Stimulated activated naive B cell treated with anti-CD40 and anti-IgM and Interleukin-4, amounts not matched to agents 10 μg/mL and 1 μg/mL and 100 μg/mL, for 72 hours (primary cell): ENCODE measurements around the gene ST3GAL3.

Source experiments
- ATAC-seq, 2 donors: fragments of 150-1000 bp; cut with Tn5 transposase; replicated peaks; 2 replicates each; pipeline ENCODE4 v1.10.0; 2021; ENCODE audit warnings: moderate library complexity in 1 of 2
- DNase-seq: peaks from one replicate; pipeline ENCODE4 v3.0.0; 2021
- H3K27ac Mint-ChIP-seq: one replicate; pipeline ENCODE4 v1.8.0; 2022; ENCODE audit warnings: mild to moderate bottlenecking, mixed read lengths
- H3K27me3 Mint-ChIP-seq, 2 donors: one replicate each; pipeline ENCODE4 v1.8.0; 2022; ENCODE audit warnings: mixed read lengths in 2 of 2
- H3K36me3 Mint-ChIP-seq, 2 donors: one replicate each; pipeline ENCODE4 v1.8.0; 2022; ENCODE audit warnings: mixed read lengths in 2 of 2, mild to moderate bottlenecking in 1 of 2
- H3K4me1 Mint-ChIP-seq, 2 donors: one replicate each; pipeline ENCODE4 v1.8.0; 2022; ENCODE audit warnings: mixed read lengths in 2 of 2, mild to moderate bottlenecking in 1 of 2
- H3K4me3 Mint-ChIP-seq, 2 donors: one replicate each; pipeline ENCODE4 v1.8.0; 2022; ENCODE audit warnings: mild to moderate bottlenecking in 2 of 2, mixed read lengths in 2 of 2, moderate library complexity in 1 of 2
- H3K9me3 Mint-ChIP-seq, 2 donors: one replicate each; pipeline ENCODE4 v1.8.0; 2022; ENCODE audit warnings: mixed read lengths in 2 of 2, mild to moderate bottlenecking in 1 of 2

ST3GAL3 gene

DNA sequence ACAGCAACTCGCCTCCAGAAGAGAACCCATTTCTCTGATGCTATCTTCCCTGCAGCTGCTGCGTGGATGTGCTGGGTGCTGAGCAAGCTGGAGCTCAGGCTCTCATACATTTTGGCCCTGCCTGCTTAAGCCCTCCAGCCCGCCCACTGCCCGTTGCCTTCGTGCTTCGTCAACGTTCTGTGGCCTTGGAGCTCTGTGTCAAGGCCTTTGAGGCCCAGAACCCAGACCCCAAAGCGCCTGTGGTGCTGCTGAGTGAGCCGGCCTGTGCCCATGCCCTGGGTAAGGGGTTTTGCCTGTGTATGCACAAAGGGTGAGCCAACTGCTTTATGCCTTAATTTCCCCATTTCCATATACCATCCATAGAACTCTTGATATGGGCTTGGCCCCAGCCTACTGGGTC lies 263.6 kb downstream of the ST3GAL3 start:
- H3K27me3 Mint-ChIP-seq: no peaks in the 10 kb centered on the region
- no peak for ATAC-seq
- no peaks in the 10 kb centered on the region for H3K9me3 Mint-ChIP-seq
- H3K4me3 Mint-ChIP-seq: peak overlapping the region; percentile 94 to 95
- DNase-seq: no peak
- H3K36me3 Mint-ChIP-seq: peaks cover 26 to 32% of the 10 kb centered on the region in 2 donors
- peak overlapping the region; percentile 94 for H3K27ac Mint-ChIP-seq
- H3K4me1 Mint-ChIP-seq: peaks cover 26 to 44% of the 10 kb centered on the region in 2 donors

DNA sequence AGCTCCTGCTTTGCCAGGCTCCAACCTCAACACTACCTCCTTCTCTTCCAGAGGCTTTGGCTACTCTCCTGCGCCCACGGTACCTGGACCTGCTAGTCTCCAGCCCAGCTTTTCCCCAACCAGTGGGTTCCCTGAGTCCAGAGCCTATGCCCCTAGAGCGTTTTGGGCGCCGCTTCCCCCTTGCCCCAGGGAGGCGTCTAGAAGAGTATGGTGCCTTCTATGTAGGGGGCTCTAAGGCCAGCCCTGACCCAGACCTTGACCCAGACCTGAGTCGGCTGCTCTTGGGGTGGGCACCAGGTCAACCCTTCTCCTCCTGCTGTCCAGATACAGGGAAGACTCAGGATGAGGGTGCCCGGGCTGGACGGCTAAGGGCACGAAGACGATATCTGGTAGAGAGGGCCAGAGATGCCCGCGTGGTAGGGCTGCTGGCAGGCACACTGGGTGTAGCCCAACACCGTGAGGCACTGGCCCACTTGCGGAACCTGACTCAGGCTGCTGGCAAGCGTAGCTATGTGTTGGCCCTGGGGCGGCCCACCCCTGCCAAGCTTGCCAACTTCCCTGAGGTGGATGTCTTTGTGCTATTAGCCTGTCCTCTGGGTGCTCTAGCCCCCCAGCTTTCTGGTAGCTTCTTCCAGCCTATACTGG lies 264.1 kb downstream of the ST3GAL3 start:
- ATAC-seq (no peak), DNase-seq (no peak)
- peaks cover 30 to 38% of the 10 kb centered on the region in 2 donors for H3K36me3 Mint-ChIP-seq
- H3K9me3 Mint-ChIP-seq: no peaks in the 10 kb centered on the region
- H3K4me1 Mint-ChIP-seq: peaks cover 29 to 50% of the 10 kb centered on the region in 2 donors
- no peak overlapping the region for H3K27ac Mint-ChIP-seq
- H3K4me3 Mint-ChIP-seq: peak overlapping the region; percentile 94 to 95
- no peaks in the 10 kb centered on the region for H3K27me3 Mint-ChIP-seq

- H3K9me3 Mint-ChIP-seq: no peaks in the 10 kb centered on the region
- H3K27ac Mint-ChIP-seq: peak overlapping the region; percentile 96
- H3K4me1 Mint-ChIP-seq: peaks cover 51 to 75% of the 10 kb centered on the region in 2 donors
- H3K4me3 Mint-ChIP-seq: peak overlapping the region; percentile 91 to 93
- H3K27me3 Mint-ChIP-seq: no peaks in the 10 kb centered on the region
- ATAC-seq: no peak
- peaks cover 37 to 45% of the 10 kb centered on the region in 2 donors for H3K36me3 Mint-ChIP-seq
- DNase-seq: no peak
Measured at GRCh38 chr1:43973981-43974442, 266.7 kb downstream of the ST3GAL3 start.

DNA sequence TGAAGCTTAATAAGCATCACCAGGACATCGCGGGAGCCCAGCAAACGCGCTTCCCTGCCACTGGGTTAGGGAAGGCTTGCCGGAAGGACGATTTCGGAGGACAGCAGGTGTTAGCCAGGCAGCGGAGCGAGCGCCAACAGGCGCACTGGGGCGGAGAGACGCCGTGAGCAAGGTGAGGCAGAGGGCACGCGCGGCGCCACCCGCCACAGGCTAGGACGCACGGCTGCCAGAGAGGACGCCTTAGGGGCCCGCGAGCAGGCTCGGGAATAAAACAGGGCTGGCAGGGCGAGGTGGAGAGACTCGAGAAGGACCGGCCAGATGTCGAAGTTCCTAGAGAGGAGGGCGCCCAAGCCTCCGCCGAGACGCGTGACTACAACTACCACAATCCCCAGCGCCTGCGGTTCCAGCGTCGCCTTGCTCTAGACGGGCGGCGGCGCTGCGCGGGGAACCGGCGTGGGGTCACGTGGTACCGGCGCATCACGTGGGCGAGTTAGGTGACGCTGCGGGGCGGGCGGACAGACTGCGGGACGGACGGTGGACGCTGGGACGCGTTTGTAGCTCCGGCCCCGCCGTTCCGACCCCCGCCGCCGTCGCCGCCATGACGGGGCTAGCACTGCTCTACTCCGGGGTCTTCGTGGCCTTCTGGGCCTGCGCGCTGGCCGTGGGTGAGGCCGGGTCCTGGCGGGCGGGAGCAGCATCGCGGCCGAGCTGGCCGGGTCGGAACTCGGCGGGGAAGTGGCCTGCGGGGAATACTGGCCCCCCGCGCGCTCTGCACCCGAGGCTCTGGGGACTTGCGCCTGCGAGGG lies 267.3 kb downstream of the ST3GAL3 start, which contains the start of gene ATP6V0B:
ATP6V0B (plus strand) TSS at position 518 of the 806 bp plus-strand sequence; CDS start at position 599, 81 bp downstream.
- Mint-ChIP-seq H3K27me3 (no peaks in the 10 kb centered on the region), H3K4me3 (peak within 1 kb of the TSS; percentile 91 to 93), H3K27ac (peak within 1 kb of the TSS; percentile 96), H3K36me3 (peaks cover 37 to 45% of the 10 kb centered on the region in 2 donors), H3K9me3 (no peaks in the 10 kb centered on the region), H3K4me1 (peaks cover 51 to 68% of the 10 kb centered on the region in 2 donors)
- ATAC-seq: peak; percentile 78 to 80
- peak; percentile 92 for DNase-seq

DNA sequence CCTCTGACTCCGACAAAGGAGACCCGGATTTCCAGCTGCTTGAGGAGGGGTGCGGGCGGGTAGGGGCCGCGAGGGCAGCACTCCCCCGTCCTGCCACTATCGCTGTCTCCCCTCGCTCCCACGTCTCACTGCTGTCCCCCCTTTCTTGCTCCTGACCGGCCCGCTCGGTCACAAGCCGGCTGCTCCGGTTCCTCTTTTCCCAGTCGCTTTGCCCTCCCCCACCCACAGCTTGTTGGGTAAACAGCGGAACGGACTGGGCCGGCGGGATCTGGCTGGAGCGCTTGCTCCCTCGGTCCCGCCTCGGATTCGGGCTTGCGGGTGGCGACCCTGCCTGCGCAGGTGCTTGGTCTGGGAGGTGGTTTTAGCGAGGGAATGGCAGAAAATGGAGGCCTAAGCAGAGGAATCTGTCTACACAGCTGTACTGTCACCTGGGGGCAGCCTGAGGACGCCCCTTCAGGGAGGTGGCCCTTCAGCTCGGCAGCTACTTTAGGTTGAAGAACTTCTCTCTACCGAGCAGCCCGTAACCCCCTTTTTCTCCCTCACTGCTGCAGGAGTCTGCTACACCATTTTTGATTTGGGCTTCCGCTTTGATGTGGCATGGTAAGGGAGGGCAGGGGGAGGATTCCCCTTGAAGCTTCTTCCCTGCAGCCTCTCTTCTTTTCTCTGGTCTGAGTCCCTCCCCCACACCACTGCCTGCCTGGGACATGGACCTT lies 268.1 kb downstream of the ST3GAL3 start:
- ATAC-seq: peak; percentile 24 to 38
- peak overlapping the region; percentile 96 for H3K27ac Mint-ChIP-seq
- peaks cover 53 to 68% of the 10 kb centered on the region in 2 donors for H3K4me1 Mint-ChIP-seq
- H3K36me3 Mint-ChIP-seq: peaks cover 37 to 46% of the 10 kb centered on the region in 2 donors
- no peak for DNase-seq
- H3K27me3 Mint-ChIP-seq: no peaks in the 10 kb centered on the region
- H3K4me3 Mint-ChIP-seq: peak overlapping the region; percentile 91 to 93
- no peaks in the 10 kb centered on the region for H3K9me3 Mint-ChIP-seq

DNA sequence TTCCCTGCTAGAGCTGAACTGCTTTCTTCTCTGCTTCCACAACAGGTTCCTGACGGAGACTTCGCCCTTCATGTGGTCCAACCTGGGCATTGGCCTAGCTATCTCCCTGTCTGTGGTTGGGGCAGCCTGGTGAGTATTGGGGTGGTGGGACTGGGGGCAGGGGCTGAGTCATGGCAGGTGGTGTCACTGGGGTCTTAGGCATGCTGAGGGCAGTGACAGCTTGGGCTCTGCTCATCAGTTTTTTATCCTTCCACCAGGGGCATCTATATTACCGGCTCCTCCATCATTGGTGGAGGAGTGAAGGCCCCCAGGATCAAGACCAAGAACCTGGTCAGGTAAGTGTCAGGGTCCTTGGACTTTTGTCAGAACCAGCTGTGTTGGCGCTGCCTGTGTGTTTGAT lies 268.7 kb downstream of the ST3GAL3 start:
- no peak for ATAC-seq
- no peaks in the 10 kb centered on the region for H3K9me3 Mint-ChIP-seq

GRCh38 chr1:43976890-43977289 lies 269.6 kb downstream of the ST3GAL3 start:
- Mint-ChIP-seq H3K9me3 (no peaks in the 10 kb centered on the region), H3K27me3 (no peaks in the 10 kb centered on the region), H3K36me3 (peaks cover 42 to 50% of the 10 kb centered on the region in 2 donors), H3K4me1 (peaks cover 49 to 62% of the 10 kb centered on the region in 2 donors), H3K4me3 (peak overlapping the region; percentile 0 to 44), H3K27ac (no peak overlapping the region)
- DNase-seq (no peak), ATAC-seq (no peak)

More for the DNA sequence above, 268.7 kb downstream of the ST3GAL3 start:
- Mint-ChIP-seq H3K27ac (peak overlapping the region; percentile 96), H3K4me1 (peaks cover 53 to 68% of the 10 kb centered on the region in 2 donors), H3K36me3 (peaks cover 40 to 51% of the 10 kb centered on the region in 2 donors), H3K4me3 (peak overlapping the region; percentile 91 to 93), H3K27me3 (no peaks in the 10 kb centered on the region)
- no peak for DNase-seq

DNA sequence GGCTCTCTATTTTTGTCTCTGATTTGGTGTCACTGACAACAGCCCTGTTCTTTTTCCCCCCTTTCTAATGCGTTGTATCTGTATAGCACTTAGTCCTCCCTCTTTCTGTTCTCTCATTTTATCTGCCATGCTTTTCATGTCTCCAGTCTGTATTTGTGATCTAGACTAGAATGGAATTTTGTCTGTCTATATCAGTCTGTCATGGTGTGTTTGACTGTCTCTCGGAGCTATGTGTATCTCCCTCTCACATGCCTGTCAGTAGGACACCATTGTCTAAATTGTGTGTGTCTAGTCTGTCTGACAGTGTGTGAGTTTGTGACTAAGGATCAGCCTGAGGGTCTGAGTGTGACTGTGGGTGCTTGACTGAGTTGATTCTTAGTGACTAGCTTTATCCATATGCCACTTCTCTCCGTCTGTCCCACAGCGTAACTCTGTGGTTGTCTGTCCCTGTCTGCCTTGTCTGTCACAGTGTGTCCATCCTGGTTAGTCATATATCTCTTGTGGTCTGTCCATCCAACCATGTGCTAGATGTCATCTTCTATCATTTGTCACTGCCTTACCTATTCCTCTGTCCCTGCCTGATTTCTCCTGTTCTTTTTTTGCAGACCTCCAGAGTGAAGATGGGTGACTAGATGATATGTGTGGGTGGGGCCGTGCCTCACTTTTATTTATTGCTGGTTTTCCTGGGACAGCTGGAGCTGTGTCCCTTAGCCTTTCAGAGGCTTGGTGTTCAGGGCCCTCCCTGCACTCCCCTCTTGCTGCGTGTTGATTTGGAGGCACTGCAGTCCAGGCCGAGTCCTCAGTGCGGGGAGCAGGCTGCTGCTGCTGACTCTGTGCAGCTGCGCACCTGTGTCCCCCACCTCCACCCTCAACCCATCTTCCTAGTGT lies 270.3 kb downstream of the ST3GAL3 start:
- Mint-ChIP-seq H3K27me3 (no peaks in the 10 kb centered on the region), H3K36me3 (peaks cover 43 to 46% of the 10 kb centered on the region in 2 donors), H3K27ac (no peak overlapping the region), H3K9me3 (no peaks in the 10 kb centered on the region), H3K4me1 (peaks cover 50 to 62% of the 10 kb centered on the region in 2 donors), H3K4me3 (peak overlapping the region; percentile 44 to 73)
- no peak for ATAC-seq
- DNase-seq: no peak

GRCh38 chr1:43978264-43978550 lies 270.9 kb downstream of the ST3GAL3 start:
- Mint-ChIP-seq H3K27ac (no peak overlapping the region), H3K9me3 (no peaks in the 10 kb centered on the region), H3K4me1 (peaks cover 51 to 66% of the 10 kb centered on the region in 2 donors), H3K36me3 (peaks cover 46 to 51% of the 10 kb centered on the region in 2 donors), H3K4me3 (peak overlapping the region; percentile 44 to 73), H3K27me3 (no peaks in the 10 kb centered on the region)
- ATAC-seq (no peak), DNase-seq (no peak)

DNA sequence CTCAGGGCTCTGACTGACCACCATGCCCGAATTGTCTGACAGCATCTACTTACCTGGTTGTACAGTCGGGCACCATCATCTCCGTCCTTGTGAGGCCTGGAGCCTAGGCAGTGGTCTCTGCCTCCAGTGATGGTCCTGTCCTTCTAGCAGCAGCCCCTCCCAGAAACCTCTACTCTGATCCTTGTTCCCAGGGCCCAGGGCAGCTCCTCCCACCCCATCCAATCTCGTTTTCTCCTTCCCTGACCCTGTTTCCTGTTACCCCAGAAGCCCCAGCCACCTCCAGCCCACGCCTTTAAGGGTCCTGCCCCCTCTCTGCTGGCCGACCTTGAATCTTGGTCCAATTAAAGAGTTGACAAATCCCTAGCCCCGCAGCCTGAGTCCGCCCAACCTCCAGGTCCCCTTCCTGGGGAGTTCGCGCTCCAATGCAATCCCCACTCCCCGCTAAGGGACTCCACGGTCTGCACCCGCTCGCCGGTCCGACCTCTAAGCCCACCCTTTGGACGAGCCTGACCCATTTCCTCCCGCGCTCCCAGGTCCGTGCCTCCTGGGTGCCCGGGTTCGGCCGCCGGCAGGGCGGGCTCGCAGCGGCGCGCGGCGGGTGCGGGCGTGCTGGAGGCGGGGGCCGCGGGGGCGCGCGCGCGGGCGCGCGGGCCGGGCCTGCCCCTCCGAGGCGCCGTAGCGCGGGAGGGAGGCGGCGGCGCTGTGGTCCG lies 271.4 kb downstream of the ST3GAL3 start, which contains the start of gene B4GALT2:
B4GALT2 (plus strand) TSS at position 660 of the 710 bp plus-strand sequence. CDS start 1,951 bp downstream, outside the sequence.
- peaks cover 47 to 51% of the 10 kb centered on the region in 2 donors for H3K36me3 Mint-ChIP-seq
- H3K27ac Mint-ChIP-seq: peak within 1 kb of the TSS; percentile 85
- H3K4me3 Mint-ChIP-seq: peak within 1 kb of the TSS; percentile 84 to 87
- H3K9me3 Mint-ChIP-seq: no peaks in the 10 kb centered on the region
- peaks cover 50 to 62% of the 10 kb centered on the region in 2 donors for H3K4me1 Mint-ChIP-seq
- no peaks in the 10 kb centered on the region for H3K27me3 Mint-ChIP-seq
- DNase-seq: no peak
- peak; percentile 8 to 18 for ATAC-seq

GRCh38 chr1:43979261-43979527 lies 271.9 kb downstream of the ST3GAL3 start:
- H3K27me3 Mint-ChIP-seq: no peaks in the 10 kb centered on the region
- H3K9me3 Mint-ChIP-seq: no peaks in the 10 kb centered on the region
- DNase-seq (no peak), ATAC-seq (no peak)
- H3K36me3 Mint-ChIP-seq: peaks cover 49 to 53% of the 10 kb centered on the region in 2 donors
- peaks cover 45 to 57% of the 10 kb centered on the region in 2 donors for H3K4me1 Mint-ChIP-seq
- H3K27ac Mint-ChIP-seq: no peak overlapping the region
- no peak overlapping the region for H3K4me3 Mint-ChIP-seq

DNA sequence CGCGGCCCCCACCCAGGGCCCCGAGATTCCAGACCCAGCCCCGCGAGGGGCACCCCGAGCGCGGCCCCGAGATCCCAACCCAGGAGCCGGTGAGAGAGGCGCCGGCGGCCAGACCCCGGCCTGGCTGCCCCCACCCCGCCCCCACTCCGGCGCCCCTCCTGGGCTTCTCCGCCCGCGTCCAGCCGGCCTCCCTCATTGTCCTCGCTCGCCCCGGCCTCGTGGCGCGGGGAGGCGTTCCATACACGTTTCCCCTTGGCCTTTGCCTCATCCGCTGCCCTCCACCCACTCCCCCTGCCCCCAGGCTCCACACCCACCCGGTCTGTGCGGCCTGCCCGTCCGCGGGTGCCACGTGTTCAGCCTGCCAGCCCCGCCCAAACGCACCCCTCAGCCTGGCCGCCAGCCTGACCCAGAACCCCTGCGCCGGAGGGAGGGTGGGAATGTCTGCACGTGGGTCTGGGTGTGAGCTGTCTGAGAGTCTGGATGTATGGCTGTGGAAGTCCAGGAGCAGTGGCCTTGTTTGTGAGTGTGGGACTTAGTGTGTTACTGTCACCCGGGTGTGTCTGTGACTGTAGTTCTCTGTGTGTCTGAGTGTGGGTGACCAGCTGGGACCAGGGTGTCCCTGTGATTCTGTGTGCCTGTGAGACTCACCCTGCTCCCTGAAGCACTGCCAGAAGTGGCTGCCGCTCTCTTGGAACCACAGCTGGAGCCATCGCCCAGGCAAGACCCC lies 272.4 kb downstream of the ST3GAL3 start:
- H3K27ac Mint-ChIP-seq: peak overlapping the region; percentile 85
- no peak for DNase-seq
- peaks cover 42 to 54% of the 10 kb centered on the region in 2 donors for H3K4me1 Mint-ChIP-seq
- H3K36me3 Mint-ChIP-seq: peaks cover 48 to 57% of the 10 kb centered on the region in 2 donors
- no peaks in the 10 kb centered on the region for H3K9me3 Mint-ChIP-seq
- peak overlapping the region; percentile 84 to 87 for H3K4me3 Mint-ChIP-seq
- ATAC-seq: peak; percentile 25
- H3K27me3 Mint-ChIP-seq: no peaks in the 10 kb centered on the region
